Skin epidermis (tissue), 12 donors: ENCODE data around the gene CDK7.
"Not testable (repeated sequence)": the region's sequence is repeated elsewhere in the genome, so short reads cannot be mapped to it uniquely, and the experiment has no call there.

Experiments
- H3K27ac ChIP-seq, 21 experiments: fragments of 200-600 bp; sonication (generic) in 11 of 21; one replicate each; pipeline ENCODE4 v1.5.0; 2020; ENCODE audit warnings: mild to moderate bottlenecking in 3 of 21, inconsistent platforms in 2 of 21, moderate library complexity in 2 of 21
- H3K4me3 ChIP-seq, 7 experiments: fragments of 200-600 bp; sonication (generic) in 2 of 7; one replicate each; pipeline ENCODE4 v1.5.0; 2020; ENCODE audit warnings: inconsistent platforms in 2 of 7, mild to moderate bottlenecking in 2 of 7, moderate library complexity in 1 of 7

CDK7 gene

GRCh38 chr5:69231281-69231680 lies 3.4 kb upstream of the CDK7 start:
- Histone ChIP-seq H3K27ac (no peak overlapping the region), H3K4me3 (no peak overlapping the region)

DNA sequence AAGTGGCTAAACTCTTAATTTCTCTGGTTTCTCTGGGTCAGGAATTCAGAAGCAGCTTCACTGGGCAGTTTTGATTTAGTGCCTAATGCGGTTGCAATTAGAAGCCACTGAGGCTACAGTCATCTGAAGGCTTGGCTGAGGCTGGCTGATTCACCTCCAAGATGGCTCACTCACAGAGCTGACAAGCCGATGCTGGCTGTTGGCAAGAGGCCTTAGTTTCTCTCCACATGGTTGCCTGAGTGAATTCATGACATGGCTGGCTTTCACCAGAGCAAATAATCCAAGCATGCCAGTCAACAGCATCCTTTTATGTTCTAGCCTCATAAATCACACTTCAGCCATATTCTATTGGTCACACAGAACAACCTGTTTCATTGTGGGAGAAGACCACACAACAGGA lies 2.8 kb upstream of the CDK7 start:
- no peak overlapping the region for H3K4me3 ChIP-seq
- no peak overlapping the region for H3K27ac ChIP-seq

GRCh38 chr5:69236733-69237132 lies 2.0 kb downstream of the CDK7 start:
- not testable (repeated sequence) for H3K4me3 ChIP-seq
- H3K27ac ChIP-seq = peak overlapping the region in 1 of 21 experiments; percentile 88

DNA sequence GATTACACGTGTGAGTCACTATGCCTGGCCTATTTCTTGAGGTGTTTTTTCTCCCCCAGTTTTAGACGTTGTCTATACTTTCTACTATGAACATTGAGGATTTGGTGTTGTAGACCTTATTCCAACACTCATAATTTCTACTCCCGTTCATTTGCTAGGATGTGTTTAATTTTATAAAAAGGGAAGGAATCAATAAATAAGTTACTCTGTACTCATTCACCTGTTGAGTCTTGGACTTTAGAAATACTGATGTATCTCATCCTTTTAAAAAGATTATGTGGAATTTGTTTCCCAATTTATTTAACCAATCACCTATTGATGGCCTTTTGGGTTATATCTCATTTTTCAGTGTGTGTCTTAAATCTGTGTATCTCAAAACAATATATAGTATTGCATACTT lies 3.2 kb downstream of the CDK7 start:
- Histone ChIP-seq H3K4me3 (no peak overlapping the region), H3K27ac (no peak overlapping the region)

DNA sequence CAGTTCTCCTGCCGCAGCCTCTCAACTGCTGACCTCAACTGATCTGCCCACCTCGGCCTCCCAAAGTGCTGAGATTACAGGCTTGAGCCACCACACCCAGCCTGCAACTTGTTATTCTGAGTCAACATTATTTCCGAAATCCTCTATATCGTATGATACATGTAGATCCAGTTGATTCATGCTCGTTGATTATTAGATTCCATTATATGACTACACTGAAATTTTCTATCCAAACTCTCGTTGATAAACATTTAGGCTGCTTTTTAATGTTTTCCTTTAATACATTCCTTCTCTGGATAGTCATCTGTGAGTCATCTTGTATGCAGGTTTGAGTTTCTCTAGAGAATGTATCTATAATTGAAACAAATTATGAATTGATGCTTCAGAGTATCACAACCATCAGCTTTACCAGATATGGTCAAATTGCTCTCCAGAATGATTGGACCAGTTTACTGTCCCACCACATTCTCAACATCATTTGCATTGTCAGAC lies 4.1 kb downstream of the CDK7 start:
- peak overlapping the region in 4 of 21 experiments; percentile 10 to 39 (median 34) for H3K27ac ChIP-seq
- no peak overlapping the region for H3K4me3 ChIP-seq

DNA sequence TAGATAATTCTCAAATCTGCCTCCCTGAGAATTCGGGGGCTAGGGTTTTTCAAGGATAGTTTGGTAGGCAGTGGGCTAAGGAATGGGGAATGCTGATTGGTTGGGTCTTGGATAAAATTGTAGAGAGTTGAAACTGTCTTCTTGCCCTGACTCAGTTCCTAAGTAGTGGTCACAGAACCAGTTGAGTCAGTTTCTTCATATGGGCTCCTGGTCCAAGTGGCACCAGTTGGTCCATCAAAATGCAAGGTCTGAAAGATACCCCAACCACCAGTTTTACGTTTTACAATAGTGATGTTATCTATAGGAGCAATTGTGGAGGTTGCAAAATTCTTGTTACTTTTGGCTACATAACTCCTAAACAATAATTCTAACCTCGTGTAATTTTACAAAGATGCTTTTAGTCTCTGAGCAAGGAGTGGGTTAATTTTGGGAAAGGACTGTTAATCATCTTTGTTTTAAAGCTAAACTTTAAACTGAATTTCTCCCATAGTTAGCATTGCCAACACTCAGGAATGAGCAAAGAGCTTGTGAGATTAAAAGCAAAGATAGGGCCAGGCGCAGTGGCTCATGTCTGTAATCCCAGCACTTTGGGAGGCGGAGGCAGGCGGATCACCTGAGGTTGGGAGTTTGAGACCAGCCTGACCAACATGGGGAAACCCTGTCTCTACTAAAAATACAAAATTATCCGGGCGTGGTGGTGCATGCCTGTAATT lies 7.7 kb downstream of the CDK7 start:
- H3K4me3 ChIP-seq = no peak overlapping the region
- H3K27ac ChIP-seq = no peak overlapping the region

DNA sequence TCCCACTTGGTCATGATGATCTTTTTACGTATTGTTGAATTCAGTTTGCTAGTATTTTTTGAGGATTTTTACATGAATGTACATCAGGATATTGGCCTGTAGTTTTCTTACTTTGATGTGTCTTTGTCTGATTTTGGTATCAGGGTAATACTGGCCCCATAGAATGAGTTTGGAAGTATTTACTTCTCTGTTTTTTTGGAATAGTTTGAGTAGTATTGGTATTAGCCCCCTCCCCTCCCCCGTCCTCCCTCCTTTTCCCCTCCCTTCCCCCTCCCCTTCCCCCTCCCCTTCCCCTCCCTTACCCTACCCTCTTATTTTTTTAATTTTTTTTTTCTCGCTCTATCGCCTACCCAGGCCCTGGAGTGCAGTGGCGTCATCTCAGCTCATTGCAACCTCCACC lies 10.3 kb downstream of the CDK7 start:
- no peak overlapping the region for H3K4me3 ChIP-seq
- no peak overlapping the region for H3K27ac ChIP-seq

DNA sequence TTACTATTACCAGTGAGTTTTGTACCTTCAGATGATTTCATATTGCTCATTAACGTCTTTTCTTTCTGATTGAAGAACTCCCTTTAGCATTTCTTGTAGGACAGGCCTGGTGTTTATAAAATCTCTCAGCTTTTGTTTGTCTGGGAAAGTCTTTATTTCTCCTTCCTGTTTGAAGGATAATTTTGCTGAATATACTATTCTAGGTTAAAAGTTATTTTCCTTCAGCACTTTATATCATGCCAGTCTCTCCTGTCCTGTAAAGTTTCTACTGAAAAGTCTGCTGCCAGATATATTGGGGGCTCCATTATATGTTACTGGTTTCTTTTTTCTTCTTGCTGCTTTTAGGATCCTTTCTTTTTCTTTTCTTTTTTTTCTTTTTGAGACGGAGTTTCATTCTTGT lies 13.3 kb downstream of the CDK7 start:
- H3K27ac ChIP-seq = no peak overlapping the region
- H3K4me3 ChIP-seq = no peak overlapping the region

DNA sequence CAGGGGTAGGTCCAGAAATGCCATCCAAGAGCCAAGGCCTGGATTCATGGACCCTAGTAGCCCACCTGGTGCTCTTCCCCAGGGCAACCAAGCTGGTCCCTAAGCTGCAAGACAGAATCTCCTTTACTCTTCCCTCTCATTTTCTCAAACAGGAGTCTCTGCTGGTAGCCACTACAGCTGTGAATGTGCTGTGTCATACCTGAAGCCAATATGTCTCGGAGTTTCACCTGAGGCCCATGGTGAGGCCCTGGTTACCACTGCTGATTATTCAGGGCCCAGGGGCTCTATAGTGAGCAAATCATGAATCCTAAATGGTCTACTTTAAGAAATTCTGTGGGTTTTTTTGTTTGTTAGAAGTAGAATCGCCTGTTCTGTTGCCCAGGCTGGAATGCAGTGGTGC lies 15.9 kb downstream of the CDK7 start:
- no peak overlapping the region for H3K27ac ChIP-seq

GRCh38 chr5:69252437-69252836 lies 17.8 kb downstream of the CDK7 start:
- Histone ChIP-seq H3K4me3 (no peak overlapping the region), H3K27ac (no peak overlapping the region)

More for the DNA sequence above, 15.9 kb downstream of the CDK7 start:
- no peak overlapping the region for H3K4me3 ChIP-seq

GRCh38 chr5:69255940-69256339 lies 21.3 kb downstream of the CDK7 start:
- H3K27ac ChIP-seq, H3K4me3 ChIP-seq: not testable (repeated sequence)

DNA sequence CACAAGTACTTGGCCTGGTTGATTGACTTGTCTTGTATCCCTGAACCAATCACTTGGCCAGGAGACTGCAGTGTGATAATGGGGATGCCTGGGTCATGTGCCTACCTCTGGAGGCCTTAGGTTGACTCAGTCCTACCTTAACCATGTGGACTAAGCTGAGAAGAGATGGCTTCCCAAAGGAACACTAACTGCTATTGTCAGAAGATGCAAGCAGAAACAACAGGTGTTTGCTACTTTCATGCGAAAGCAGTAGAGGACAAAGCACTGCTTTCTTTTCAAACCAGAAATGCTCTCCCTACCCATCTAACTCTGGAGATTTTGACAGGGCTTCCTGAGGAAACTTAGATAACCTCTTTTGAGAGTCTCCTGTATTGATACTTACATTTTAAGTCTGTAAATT lies 22.9 kb downstream of the CDK7 start:
- H3K4me3 ChIP-seq = no peak overlapping the region
- no peak overlapping the region for H3K27ac ChIP-seq

DNA sequence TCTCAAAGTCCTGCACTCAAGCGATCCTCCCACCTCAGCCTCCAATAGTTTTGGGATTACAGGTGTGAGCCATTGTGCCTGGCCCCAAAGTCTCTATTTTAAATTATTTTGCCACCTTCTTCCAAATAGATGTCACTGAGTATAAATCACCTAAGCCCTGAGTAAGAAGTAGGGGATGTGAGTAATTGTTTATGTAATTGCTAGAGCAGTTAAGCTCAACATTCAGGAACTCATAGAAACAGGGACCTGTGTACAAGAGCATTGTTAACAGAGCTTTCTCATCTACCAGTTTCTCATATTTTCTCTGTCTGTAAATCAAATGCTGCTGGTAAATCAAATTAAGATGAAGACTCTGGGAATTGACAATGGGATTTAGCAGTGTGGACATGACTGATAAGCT lies 26.3 kb downstream of the CDK7 start:
- no peak overlapping the region for H3K4me3 ChIP-seq
- no peak overlapping the region for H3K27ac ChIP-seq

- H3K27ac ChIP-seq = no peak overlapping the region
- no peak overlapping the region for H3K4me3 ChIP-seq
Observed at GRCh38 chr5:69265931-69266330, 31.2 kb downstream of the CDK7 start.

DNA sequence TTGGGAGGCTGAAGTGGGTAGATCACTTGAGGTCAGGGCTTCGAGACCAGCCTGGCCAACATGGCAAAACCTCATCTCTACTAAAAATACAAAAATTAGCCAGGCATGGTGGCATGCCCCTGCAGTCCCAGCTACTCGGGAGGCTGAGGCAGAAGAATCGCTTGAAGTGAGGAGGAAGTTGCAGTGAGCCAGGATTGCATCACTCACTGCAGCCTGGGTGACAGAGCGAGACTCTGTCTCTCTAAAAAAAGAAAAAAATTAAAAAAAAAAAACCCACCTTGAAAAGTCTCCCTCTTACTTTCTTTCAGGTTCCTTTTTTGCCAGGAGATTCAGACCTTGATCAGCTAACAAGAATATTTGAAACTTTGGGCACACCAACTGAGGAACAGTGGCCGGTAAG lies 34.2 kb downstream of the CDK7 start:
- Histone ChIP-seq H3K4me3 (no peak overlapping the region), H3K27ac (no peak overlapping the region)

- H3K4me3 ChIP-seq = no peak overlapping the region
- H3K27ac ChIP-seq = no peak overlapping the region
Observed at GRCh38 chr5:69270840-69271239, 36.2 kb downstream of the CDK7 start.

DNA sequence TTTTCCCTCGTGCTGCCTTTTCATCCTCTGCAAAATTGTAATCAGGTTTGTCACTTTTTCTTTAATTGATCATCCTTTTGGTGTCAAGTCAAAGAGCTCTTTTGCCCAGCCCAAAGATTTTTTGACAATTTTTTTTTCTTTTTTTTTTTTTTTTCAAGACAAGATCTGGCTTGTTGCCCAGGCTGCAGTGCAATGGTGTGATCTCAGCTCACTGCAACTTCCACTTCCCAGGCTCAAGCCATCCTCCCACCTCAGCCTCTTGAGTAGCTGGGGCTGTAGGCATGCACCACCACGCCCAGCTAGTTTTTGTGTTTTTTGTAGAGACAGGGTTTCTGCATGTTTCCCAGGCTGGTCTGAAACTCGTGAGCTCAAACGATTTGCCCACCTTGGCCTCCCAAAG lies 36.7 kb downstream of the CDK7 start:
- Histone ChIP-seq H3K4me3 (no peak overlapping the region), H3K27ac (no peak overlapping the region)

GRCh38 chr5:69275563-69275962 lies 40.9 kb downstream of the CDK7 start:
- H3K27ac ChIP-seq = no peak overlapping the region

GRCh38 chr5:69276422-69277174 lies 41.9 kb downstream of the CDK7 start:
- Histone ChIP-seq H3K27ac (no peak overlapping the region), H3K4me3 (no peak overlapping the region)

More at GRCh38 chr5:69275563-69275962, 40.9 kb downstream of the CDK7 start:
- no peak overlapping the region for H3K4me3 ChIP-seq

GRCh38 chr5:69279517-69279916 lies 44.8 kb downstream of the CDK7 start:
- no peak overlapping the region for H3K4me3 ChIP-seq
- H3K27ac ChIP-seq = no peak overlapping the region

GRCh38 chr5:69281114-69281513 lies 46.4 kb downstream of the CDK7 start:
- Histone ChIP-seq H3K4me3 (no peak overlapping the region), H3K27ac (no peak overlapping the region)
